ENCODE data around the gene ITGAD.
A peak's percentile ranks its signal among the peaks of the same experiment; 100 is the strongest.

DNA sequence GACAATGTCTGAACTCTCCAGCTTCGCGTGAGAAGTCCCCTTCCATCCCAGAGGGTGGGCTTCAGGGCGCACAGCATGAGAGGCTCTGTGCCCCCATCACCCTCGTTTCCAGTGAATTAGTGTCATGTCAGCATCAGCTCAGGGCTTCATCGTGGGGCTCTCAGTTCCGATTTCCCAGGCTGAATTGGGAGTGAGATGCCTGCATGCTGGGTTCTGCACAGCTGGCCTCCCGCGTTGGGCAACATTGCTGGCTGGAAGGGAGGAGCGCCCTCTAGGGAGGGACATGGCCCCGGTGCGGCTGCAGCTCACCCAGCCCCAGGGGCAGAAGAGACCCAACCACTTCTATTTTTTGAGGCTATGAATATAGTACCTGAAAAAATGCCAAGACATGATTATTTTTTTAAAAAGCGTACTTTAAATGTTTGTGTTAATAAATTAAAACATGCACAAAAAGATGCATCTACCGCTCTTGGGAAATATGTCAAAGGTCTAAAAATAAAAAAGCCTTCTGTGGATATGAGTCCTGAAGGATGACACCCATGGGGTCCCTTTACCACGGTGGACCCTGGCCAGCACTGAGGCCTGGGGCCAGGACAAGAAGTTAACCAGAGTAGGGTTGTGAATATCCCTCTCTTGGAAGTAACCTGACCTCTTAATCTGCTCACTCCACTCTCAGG is 10.5 kb upstream of the ITGAD start:
- TF ChIP-seq, protein P1, sequence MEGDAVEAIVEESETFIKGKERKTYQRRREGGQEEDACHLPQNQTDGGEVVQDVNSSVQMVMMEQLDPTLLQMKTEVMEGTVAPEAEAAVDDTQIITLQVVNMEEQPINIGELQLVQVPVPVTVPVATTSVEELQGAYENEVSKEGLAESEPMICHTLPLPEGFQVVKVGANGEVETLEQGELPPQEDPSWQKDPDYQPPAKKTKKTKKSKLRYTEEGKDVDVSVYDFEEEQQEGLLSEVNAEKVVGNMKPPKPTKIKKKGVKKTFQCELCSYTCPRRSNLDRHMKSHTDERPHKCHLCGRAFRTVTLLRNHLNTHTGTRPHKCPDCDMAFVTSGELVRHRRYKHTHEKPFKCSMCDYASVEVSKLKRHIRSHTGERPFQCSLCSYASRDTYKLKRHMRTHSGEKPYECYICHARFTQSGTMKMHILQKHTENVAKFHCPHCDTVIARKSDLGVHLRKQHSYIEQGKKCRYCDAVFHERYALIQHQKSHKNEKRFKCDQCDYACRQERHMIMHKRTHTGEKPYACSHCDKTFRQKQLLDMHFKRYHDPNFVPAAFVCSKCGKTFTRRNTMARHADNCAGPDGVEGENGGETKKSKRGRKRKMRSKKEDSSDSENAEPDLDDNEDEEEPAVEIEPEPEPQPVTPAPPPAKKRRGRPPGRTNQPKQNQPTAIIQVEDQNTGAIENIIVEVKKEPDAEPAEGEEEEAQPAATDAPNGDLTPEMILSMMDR (IDR thresholded peaks at IDR 0.05), result peak; percentile 32 to 75 (median 58)
- no peak for TF ChIP-seq POLR2A (IDR thresholded peaks at IDR 0.05)

Data from esophagus squamous epithelium (tissue), 4 donors.